A549 (cell line): ENCODE measurements around the gene OR1E1. TPM values are rescaled to one million over a fixed set of nuclear protein-coding genes. Genes with fewer than 3 reads are reported as not detected.

ENCODE experiments used
- ATAC-seq, 2 experiments: fragments of 200-7000 bp in 1 of 2; fragments of >200 bp in 1 of 2; cut with Nextera tagmentation in 1 of 2; cut with Tn5 transposase in 1 of 2; 3 replicates each; pipeline versions ENCODE4 v1.8.0 to v1.9.1; 2018 to 2020; ENCODE audit warnings: mild to moderate bottlenecking in 1 of 2, moderate library complexity in 1 of 2
- CTCF ChIA-PET: fragments of 300-600 bp; sonication (Branson Sonifier 250); formaldehyde crosslinking; extraction: SDS; loops from one replicate; lab custom pipeline; 2021; ENCODE audit warnings: antibody characterized with exemption, inconsistent platforms; lab: Yijun Ruan, JAX
- POLR2A ChIA-PET: fragments of 350-600 bp; formaldehyde crosslinking; extraction: SDS; loops from one replicate; lab custom pipeline; 2021; ENCODE audit warnings: antibody characterized with exemption, inconsistent platforms; lab: Yijun Ruan, JAX
- DNase-seq, 2 experiments: peaks; one replicate each; pipeline versions ENCODE4 v3.0.0 to v3.0.0-alpha.2; 2011 to 2016; ENCODE audit warnings: low read depth in 1 of 2, low spot score in 1 of 2
- FAIRE-seq: peaks from 2 replicates; lab custom pipeline; 2011; peaks lifted over from hg19 to GRCh38; lab: Jason Lieb, UNC
- H3K27ac ChIP-seq, 2 experiments: fragments of >200 bp; sonication (Bioruptor Twin); formaldehyde crosslinking; 3 replicates each; pipeline ENCODE4 v1.5.1; 2016 to 2017
- H3K4me1 ChIP-seq: fragments of >200 bp; sonication (Bioruptor Twin); formaldehyde crosslinking; 3 replicates; pipeline ENCODE4 v1.6.1; 2016
- H3K4me2 ChIP-seq: fragments of >200 bp; sonication (Bioruptor Twin); formaldehyde crosslinking; 3 replicates; pipeline ENCODE4 v1.6.1; 2016
- H3K4me3 ChIP-seq: fragments of >200 bp; sonication (Bioruptor Twin); formaldehyde crosslinking; 3 replicates; pipeline ENCODE4 v1.5.1; 2016
- H3K9me3 ChIP-seq: fragments of >200 bp; sonication (Bioruptor Twin); formaldehyde crosslinking; 3 replicates; pipeline ENCODE4 v1.6.1; 2016
- CHD2 ChIP-seq: fragments of 150-350 bp; IDR thresholded peaks from 2 replicates; pipeline ENCODE4 v1.6.1; 2014; ENCODE audit warnings: low read length; ENCODE audit not compliant: partially characterized antibody
- EP300 ChIP-seq, 2 experiments: fragments of >200 bp; sonication (Bioruptor Twin); formaldehyde crosslinking; IDR thresholded peaks; 2 replicates in 1 of 2; 3 replicates in 1 of 2; pipeline ENCODE4 v1.6.1; 2016 to 2017
- HOXB5 ChIP-seq: fragments of 250-450 bp; sonication (Bioruptor Pico); IDR thresholded peaks from 2 replicates; pipeline ENCODE4 v1.5.0; 2020; ENCODE audit warnings: mild to moderate bottlenecking, moderate library complexity
- JUN ChIP-seq, 2 experiments: fragments of >200 bp; sonication (Bioruptor Twin); formaldehyde crosslinking; IDR thresholded peaks; 2 replicates in 1 of 2; 3 replicates in 1 of 2; pipeline ENCODE4 v1.6.1; 2016 to 2017
- JUNB ChIP-seq: fragments of >200 bp; sonication (Bioruptor Twin); formaldehyde crosslinking; IDR thresholded peaks from 2 replicates; pipeline ENCODE4 v1.6.1; 2016
- KDM1A ChIP-seq: fragments of 200-600 bp; sonication (generic); IDR thresholded peaks from 2 replicates; pipeline ENCODE4 v1.6.1; 2016; ENCODE audit warnings: low read depth, mild to moderate bottlenecking
- MAFK ChIP-seq: fragments of 450-650 bp; IDR thresholded peaks from 2 replicates; pipeline ENCODE4 v1.6.1; 2014; ENCODE audit not compliant: partially characterized antibody
- MYC ChIP-seq: IDR thresholded peaks from 2 replicates; pipeline ENCODE4 v1.6.1; 2012; ENCODE audit warnings: mild to moderate bottlenecking, inconsistent platforms, low read length, improper control_type of control experiment, borderline replicate concordance
- PHF8 ChIP-seq: fragments of 200-600 bp; sonication (generic); IDR thresholded peaks from 2 replicates; pipeline ENCODE4 v1.6.1; 2016; ENCODE audit warnings: low read depth, mild to moderate bottlenecking, antibody characterized with exemption, moderate library complexity, borderline replicate concordance
- RCOR1 ChIP-seq: fragments of 150-350 bp; IDR thresholded peaks from 2 replicates; pipeline ENCODE4 v1.6.1; 2014; ENCODE audit warnings: antibody characterized with exemption, low read length, low read depth
- RFX5 ChIP-seq: fragments of 450-650 bp; IDR thresholded peaks from 2 replicates; pipeline ENCODE4 v1.7.1; 2014; ENCODE audit warnings: antibody characterized with exemption, mild to moderate bottlenecking, moderate library complexity
- SMC3 ChIP-seq: fragments of >200 bp; sonication (Bioruptor Twin); formaldehyde crosslinking; IDR thresholded peaks from 3 replicates; pipeline ENCODE4 v1.6.1; 2018; ENCODE audit warnings: inconsistent platforms
- ZSCAN20 ChIP-seq: fragments of 250-450 bp; sonication (Bioruptor Pico); IDR thresholded peaks from 2 replicates; pipeline ENCODE4 v1.8.0; 2022; ENCODE audit warnings: mild to moderate bottlenecking, moderate library complexity
- WGBS: methylation state at CpG from one replicate; pipeline ENCODE4 v1.1.6; 2017; ENCODE audit errors: missing lambda C conversion rate; 5-methylcytosine and 5-hydroxymethylcytosine counted together
- polyA plus RNA-seq, 4 experiments: library from polyadenylated mRNA; depleted of rRNA in 3 of 4; stranded (reverse); fragments of >200 nt; fragmentation: RNase III in 1 of 4; extraction: RNeasy Plus Mini Kit Qiagen cat#74134 plus additional on column Dnase treatment in 1 of 4; gene quantifications; 2 replicates in 3 of 4; 3 replicates in 1 of 4; pipeline ENCODE4 v1.2.3, GENCODE V29; 2011 to 2017
- TF ChIP-seq, protein P1 (sequence below): fragments of >200 bp; sonication (Bioruptor Twin); formaldehyde crosslinking; IDR thresholded peaks from 2 replicates; pipeline ENCODE4 v1.6.1; 2016
- TF ChIP-seq, protein P2 (sequence below): fragments of >200 bp; sonication (Bioruptor Twin); formaldehyde crosslinking; IDR thresholded peaks from 3 replicates; pipeline ENCODE4 v1.6.1; 2016
- TF ChIP-seq, protein P3 (sequence below): fragments of 250-450 bp; sonication (Bioruptor Pico); IDR thresholded peaks from 2 replicates; pipeline ENCODE4 v1.5.0; 2021; ENCODE audit warnings: mild to moderate bottlenecking, moderate library complexity, borderline replicate concordance
- TF ChIP-seq, protein P4 (sequence below): IDR thresholded peaks from 2 replicates; pipeline ENCODE4 v1.6.1; 2012
- TF ChIP-seq, protein P5 (sequence below): IDR thresholded peaks from 2 replicates; pipeline ENCODE4 v1.6.1; 2012; ENCODE audit warnings: low read depth, borderline replicate concordance

Gene OR1E1
- polyA plus RNA-seq, 2 of the 4 experiments (the other 2 are of a cell fraction), result not detected

DNA sequence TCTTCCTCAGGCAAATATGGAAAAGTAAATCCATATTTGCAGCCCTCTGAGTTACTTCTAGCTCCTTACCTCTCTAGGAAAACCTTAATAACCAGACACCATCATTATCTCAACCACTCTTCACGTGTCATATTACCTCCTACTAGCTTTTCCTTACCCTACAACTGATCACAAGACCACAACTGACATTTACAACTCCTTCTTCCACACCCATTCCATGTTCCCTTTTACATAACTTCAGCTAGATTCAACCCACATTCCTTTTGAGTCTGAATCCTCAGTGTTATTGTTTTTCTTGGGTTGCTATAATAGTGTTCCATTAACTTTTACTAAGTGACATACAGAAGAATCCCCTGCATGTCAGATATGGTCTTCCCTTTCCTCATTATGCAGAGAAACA, 40.2 kb upstream of the OR1E1 start:
- ChIA-PET POLR2A (no interaction called here), CTCF (no interaction called here)
- H3K27ac ChIP-seq, result no peak overlapping the region
- FAIRE-seq, result no peak
- TF ChIP-seq RFX5, result no peak
- no peak for TF ChIP-seq JUNB
- no peak for TF ChIP-seq RCOR1
- no peak for TF ChIP-seq HOXB5 (CRISPR knock-in tag)
- TF ChIP-seq, protein P1, sequence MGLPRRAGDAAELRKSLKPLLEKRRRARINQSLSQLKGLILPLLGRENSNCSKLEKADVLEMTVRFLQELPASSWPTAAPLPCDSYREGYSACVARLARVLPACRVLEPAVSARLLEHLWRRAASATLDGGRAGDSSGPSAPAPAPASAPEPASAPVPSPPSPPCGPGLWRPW, result no peak
- no peak for TF ChIP-seq MYC
- TF ChIP-seq, protein P2, sequence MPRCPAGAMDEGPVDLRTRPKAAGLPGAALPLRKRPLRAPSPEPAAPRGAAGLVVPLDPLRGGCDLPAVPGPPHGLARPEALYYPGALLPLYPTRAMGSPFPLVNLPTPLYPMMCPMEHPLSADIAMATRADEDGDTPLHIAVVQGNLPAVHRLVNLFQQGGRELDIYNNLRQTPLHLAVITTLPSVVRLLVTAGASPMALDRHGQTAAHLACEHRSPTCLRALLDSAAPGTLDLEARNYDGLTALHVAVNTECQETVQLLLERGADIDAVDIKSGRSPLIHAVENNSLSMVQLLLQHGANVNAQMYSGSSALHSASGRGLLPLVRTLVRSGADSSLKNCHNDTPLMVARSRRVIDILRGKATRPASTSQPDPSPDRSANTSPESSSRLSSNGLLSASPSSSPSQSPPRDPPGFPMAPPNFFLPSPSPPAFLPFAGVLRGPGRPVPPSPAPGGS, result no peak
- TF ChIP-seq PHF8, result no peak
- TF ChIP-seq, protein P3, sequence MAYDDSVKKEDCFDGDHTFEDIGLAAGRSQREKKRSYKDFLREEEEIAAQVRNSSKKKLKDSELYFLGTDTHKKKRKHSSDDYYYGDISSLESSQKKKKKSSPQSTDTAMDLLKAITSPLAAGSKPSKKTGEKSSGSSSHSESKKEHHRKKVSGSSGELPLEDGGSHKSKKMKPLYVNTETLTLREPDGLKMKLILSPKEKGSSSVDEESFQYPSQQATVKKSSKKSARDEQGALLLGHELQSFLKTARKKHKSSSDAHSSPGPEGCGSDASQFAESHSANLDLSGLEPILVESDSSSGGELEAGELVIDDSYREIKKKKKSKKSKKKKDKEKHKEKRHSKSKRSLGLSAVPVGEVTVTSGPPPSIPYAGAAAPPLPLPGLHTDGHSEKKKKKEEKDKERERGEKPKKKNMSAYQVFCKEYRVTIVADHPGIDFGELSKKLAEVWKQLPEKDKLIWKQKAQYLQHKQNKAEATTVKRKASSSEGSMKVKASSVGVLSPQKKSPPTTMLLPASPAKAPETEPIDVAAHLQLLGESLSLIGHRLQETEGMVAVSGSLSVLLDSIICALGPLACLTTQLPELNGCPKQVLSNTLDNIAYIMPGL (CRISPR knock-in tag), result no peak
- TF ChIP-seq EP300 (IDR thresholded peaks at IDR 0.05), result no peak
- no peak for DNase-seq
- H3K4me2 ChIP-seq, result no peak overlapping the region
- no peaks in the 10 kb centered on the region for H3K9me3 ChIP-seq
- no peak for ATAC-seq
- H3K4me1 ChIP-seq, result no peaks in the 10 kb centered on the region
- H3K4me3 ChIP-seq, result no peak overlapping the region
- 0% methylated on average over 1 of the region's 1 CpG for WGBS

DNA sequence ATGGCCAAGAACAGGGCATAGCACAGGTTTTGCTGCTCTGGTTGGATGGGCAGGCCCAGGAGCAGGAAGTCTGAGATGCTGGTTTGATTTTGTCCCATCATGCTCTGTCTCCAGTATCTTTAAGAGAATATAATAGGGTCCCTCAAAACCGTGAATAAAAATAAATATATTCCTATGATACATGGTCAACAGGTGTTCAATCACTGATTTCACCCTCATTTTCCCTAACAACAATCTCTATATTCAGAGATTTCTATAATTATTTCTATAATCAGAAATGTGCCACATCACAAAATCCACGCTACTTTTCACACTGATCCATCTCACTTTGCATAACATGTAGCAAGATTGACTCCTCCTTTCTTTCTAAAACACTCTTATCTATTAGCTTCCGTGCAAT, 35.5 kb upstream of the OR1E1 start, which contains the start of gene OR1E2:
Gene OR1E2, minus strand, starts transcription at position 101 of the 400 bp plus-strand sequence. Its CDS starts 0 bp downstream, at position 101.
- no peak for FAIRE-seq

More for the DNA sequence above, 35.5 kb upstream of the OR1E1 start, which contains the start of gene OR1E2:
- Histone ChIP-seq H3K4me1 (no peaks in the 10 kb centered on the region), H3K9me3 (no peaks in the 10 kb centered on the region; the same call in 2 of the 3 replicates), H3K4me3 (no peak within 1 kb of the TSS), H3K27ac (no peak within 1 kb of the TSS), H3K4me2 (no peak within 1 kb of the TSS)
- ChIA-PET POLR2A (no interaction called here), CTCF (no interaction called here)
- WGBS, result 8% methylated on average over 3 of the region's 3 CpGs
- DNase-seq, result no peak
- TF ChIP-seq SMC3, result no peak
- TF ChIP-seq, protein P4, sequence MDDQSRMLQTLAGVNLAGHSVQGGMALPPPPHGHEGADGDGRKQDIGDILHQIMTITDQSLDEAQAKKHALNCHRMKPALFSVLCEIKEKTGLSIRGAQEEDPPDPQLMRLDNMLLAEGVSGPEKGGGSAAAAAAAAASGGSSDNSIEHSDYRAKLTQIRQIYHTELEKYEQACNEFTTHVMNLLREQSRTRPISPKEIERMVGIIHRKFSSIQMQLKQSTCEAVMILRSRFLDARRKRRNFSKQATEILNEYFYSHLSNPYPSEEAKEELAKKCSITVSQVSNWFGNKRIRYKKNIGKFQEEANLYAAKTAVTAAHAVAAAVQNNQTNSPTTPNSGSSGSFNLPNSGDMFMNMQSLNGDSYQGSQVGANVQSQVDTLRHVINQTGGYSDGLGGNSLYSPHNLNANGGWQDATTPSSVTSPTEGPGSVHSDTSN, result no peak
- TF ChIP-seq, protein P5, sequence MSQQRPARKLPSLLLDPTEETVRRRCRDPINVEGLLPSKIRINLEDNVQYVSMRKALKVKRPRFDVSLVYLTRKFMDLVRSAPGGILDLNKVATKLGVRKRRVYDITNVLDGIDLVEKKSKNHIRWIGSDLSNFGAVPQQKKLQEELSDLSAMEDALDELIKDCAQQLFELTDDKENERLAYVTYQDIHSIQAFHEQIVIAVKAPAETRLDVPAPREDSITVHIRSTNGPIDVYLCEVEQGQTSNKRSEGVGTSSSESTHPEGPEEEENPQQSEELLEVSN, result no peak
- TF ChIP-seq MAFK, result no peak
- no peak for TF ChIP-seq ZSCAN20 (CRISPR knock-in tag)
- TF ChIP-seq CHD2, result no peak
- TF ChIP-seq, protein P2, result no peak
- no peak for TF ChIP-seq KDM1A
- TF ChIP-seq JUN (IDR thresholded peaks at IDR 0.05), result no peak
- ATAC-seq, result no peak
